Sigmoid colon (tissue), 4 donors: ENCODE measurements around the gene STAT2.

Experiments
- EP300 ChIP-seq, 4 donors: sonication (generic); formaldehyde crosslinking; IDR thresholded peaks; one replicate each; pipeline ENCODE4 v1.6.1; 2017; ENCODE audit warnings: antibody characterized with exemption in 4 of 4
- TF ChIP-seq, protein P1 (sequence below), 4 experiments: fragments of 450-650 bp in 3 of 4; fragments of 200-600 bp in 1 of 4; IDR thresholded peaks; one replicate each; pipeline ENCODE4 v1.5.1; 2016 to 2019; ENCODE audit warnings: antibody characterized with exemption in 4 of 4, mild to moderate bottlenecking in 3 of 4, moderate library complexity in 2 of 4

DNA sequence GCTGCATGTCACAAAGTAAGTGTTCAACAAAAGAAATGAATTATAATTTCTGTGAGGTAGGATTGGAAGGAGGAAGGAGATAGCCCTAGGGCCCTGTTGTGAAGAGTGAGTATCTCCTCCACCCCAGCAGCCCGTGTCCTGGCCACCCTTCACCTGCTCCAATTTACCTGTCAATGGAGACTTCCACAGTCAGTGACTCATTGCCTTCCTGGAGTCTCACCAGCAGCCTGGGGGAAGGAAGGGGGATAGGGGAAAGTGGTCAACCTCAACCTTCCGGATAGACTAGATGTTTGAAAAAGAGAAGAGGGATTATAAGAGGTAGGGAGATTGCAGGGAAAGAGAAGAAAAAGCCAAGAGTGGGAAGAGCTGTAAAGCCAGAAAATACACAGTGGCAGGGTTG lies 9.2 kb downstream of the STAT2 start:
- TF ChIP-seq, protein P1, sequence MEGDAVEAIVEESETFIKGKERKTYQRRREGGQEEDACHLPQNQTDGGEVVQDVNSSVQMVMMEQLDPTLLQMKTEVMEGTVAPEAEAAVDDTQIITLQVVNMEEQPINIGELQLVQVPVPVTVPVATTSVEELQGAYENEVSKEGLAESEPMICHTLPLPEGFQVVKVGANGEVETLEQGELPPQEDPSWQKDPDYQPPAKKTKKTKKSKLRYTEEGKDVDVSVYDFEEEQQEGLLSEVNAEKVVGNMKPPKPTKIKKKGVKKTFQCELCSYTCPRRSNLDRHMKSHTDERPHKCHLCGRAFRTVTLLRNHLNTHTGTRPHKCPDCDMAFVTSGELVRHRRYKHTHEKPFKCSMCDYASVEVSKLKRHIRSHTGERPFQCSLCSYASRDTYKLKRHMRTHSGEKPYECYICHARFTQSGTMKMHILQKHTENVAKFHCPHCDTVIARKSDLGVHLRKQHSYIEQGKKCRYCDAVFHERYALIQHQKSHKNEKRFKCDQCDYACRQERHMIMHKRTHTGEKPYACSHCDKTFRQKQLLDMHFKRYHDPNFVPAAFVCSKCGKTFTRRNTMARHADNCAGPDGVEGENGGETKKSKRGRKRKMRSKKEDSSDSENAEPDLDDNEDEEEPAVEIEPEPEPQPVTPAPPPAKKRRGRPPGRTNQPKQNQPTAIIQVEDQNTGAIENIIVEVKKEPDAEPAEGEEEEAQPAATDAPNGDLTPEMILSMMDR (IDR thresholded peaks at IDR 0.05), result no peak
- TF ChIP-seq EP300 (IDR thresholded peaks at IDR 0.05), result no peak
